Hepatocyte (in vitro differentiated cells): ENCODE results near the gene SCRN2. TPM values are rescaled to one million over a fixed set of nuclear protein-coding genes. Genes with fewer than 3 reads are reported as not detected.

Experiments used
- DNase-seq: peaks from one replicate; pipeline ENCODE4 v3.0.0-alpha.2; 2016; ENCODE audit warnings: low spot score
- H2AFZ ChIP-seq: fragments of 200-600 bp; sonication (generic); 2 replicates; pipeline ENCODE4 v1.6.0; 2016; ENCODE audit warnings: antibody characterized with exemption, mild to moderate bottlenecking
- H3K27ac ChIP-seq: fragments of 200-600 bp; sonication (generic); 2 replicates; pipeline ENCODE4 v1.5.1; 2016; ENCODE audit warnings: mild to moderate bottlenecking
- H3K27me3 ChIP-seq: fragments of 200-600 bp; sonication (generic); 2 replicates; pipeline ENCODE4 v1.6.1; 2016
- H3K36me3 ChIP-seq: fragments of 200-600 bp; sonication (generic); replicated peaks from 2 replicates; pipeline ENCODE4 v1.5.1; 2016; ENCODE audit warnings: low read depth; ENCODE audit not compliant: insufficient read depth
- H3K4me1 ChIP-seq: fragments of 200-600 bp; sonication (generic); 2 replicates; pipeline ENCODE4 v1.5.1; 2016; ENCODE audit warnings: mild to moderate bottlenecking, moderate library complexity; ENCODE audit not compliant: insufficient read depth
- H3K4me2 ChIP-seq: fragments of 200-600 bp; sonication (generic); 2 replicates; pipeline ENCODE4 v1.6.0; 2016
- H3K4me3 ChIP-seq: fragments of 200-600 bp; sonication (generic); 2 replicates; pipeline ENCODE4 v1.5.1; 2016; ENCODE audit warnings: mild to moderate bottlenecking
- H3K79me2 ChIP-seq: fragments of 200-600 bp; sonication (generic); 2 replicates; pipeline ENCODE4 v1.6.0; 2017; ENCODE audit warnings: mild to moderate bottlenecking
- H3K9me2 ChIP-seq: fragments of 200-600 bp; sonication (generic); replicated peaks from 2 replicates; pipeline ENCODE4 v1.6.0; 2017; ENCODE audit warnings: mild to moderate bottlenecking; ENCODE audit not compliant: insufficient read depth
- H3K9me3 ChIP-seq: fragments of 200-600 bp; sonication (generic); 2 replicates; pipeline ENCODE4 v1.5.1; 2016; ENCODE audit warnings: low read depth, mild to moderate bottlenecking
- H4K20me1 ChIP-seq: fragments of 200-600 bp; sonication (generic); 2 replicates; pipeline ENCODE4 v1.6.0; 2016; ENCODE audit warnings: mild to moderate bottlenecking; ENCODE audit not compliant: insufficient read depth, poor library complexity, severe bottlenecking
- EZH2 ChIP-seq: fragments of 200-600 bp; sonication (generic); IDR thresholded peaks from 2 replicates; pipeline ENCODE4 v1.6.1; 2016; ENCODE audit warnings: antibody characterized with exemption, mild to moderate bottlenecking, borderline replicate concordance
- EZH2phosphoT487 ChIP-seq: fragments of 200-600 bp; sonication (generic); IDR thresholded peaks from one replicate; pipeline ENCODE4 v1.6.1; 2018; ENCODE audit warnings: antibody characterized with exemption, mild to moderate bottlenecking, low read depth, moderate library complexity; ENCODE audit not compliant: unreplicated experiment, severe bottlenecking
- WGBS: methylation state at CpG from one replicate; pipeline ENCODE4 v1.1.6; 2016; ENCODE audit warnings: low lambda C conversion rate; ENCODE audit errors: missing lambda C conversion rate; 5-methylcytosine and 5-hydroxymethylcytosine counted together
- polyA plus RNA-seq: library from polyadenylated mRNA; unstranded; fragments of >200 nt; fragmentation: Nextera tagmentation; extraction: Ambion mirVana; gene quantifications from 2 replicates; pipeline ENCODE4 v1.2.1, GENCODE V29; 2016
- total RNA-seq: library from RNA; depleted of rRNA; stranded (reverse); fragments of >200 nt; gene quantifications from 2 replicates; pipeline ENCODE4 v1.2.3, GENCODE V29; 2014
- TF ChIP-seq, protein P1 (sequence below): fragments of 200-600 bp; sonication (generic); IDR thresholded peaks from 2 replicates; pipeline ENCODE4 v1.5.1; 2016; ENCODE audit warnings: antibody characterized with exemption, mild to moderate bottlenecking; ENCODE audit not compliant: poor library complexity

Gene SCRN2
- total and polyA plus RNA-seq, 2 experiments from 2014 or later, result 35.3 to 59.8 TPM

DNA sequence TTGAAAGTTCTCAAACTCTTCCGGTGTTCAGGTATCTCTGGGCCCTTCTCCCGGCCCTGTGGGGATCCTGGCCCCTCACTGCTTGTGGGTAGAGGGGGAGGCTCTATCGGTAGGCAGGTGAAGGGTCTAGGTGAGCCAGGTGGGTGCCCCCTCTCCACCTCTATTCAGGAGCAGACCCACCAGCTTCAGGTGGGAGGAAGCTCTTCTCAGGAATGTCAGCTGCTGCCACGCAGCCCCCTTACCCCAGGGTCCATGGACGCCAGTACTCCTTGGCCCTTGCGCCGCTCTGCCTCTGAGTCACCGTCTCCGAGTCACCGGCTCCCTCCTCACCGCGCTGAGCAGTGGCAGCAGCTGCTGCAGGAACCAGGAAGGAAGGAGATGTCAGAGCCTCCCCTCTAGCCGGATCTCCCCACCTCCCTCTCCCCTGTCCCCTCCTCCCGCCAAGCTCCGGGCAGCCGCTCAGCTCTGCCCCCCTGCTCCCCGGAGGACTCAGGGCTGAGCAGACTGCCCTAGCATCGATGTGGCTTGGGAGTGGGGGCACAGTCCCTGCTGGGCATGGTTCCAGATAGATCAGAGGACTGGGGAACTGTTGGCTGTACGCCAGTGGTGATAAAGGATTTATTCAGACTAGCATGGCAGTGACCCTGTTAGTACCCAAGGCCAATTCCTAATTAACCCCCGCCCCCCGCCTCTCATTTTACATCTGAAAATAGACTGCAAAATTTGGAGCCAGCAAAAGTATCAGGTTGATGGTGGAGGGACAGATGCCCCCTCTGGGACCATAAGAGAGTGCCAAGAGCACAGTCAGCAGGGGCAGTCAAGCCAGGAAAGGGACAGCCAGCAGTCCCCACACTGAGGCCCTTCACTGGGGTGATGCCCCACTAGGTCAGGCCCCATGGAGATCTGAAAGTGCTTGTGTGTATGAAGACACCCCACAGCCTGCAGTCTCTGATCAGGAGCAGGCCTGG lies 19.4 kb downstream of the SCRN2 start, which contains the start of gene OSBPL7:
OSBPL7 (minus strand) TSS at position 371 of the 968 bp plus-strand sequence. CDS start 1,516 bp downstream, outside the sequence.
- H2AFZ ChIP-seq, result peak within 1 kb of the TSS; percentile 73
- no peak for TF ChIP-seq EZH2
- TF ChIP-seq, protein P1, sequence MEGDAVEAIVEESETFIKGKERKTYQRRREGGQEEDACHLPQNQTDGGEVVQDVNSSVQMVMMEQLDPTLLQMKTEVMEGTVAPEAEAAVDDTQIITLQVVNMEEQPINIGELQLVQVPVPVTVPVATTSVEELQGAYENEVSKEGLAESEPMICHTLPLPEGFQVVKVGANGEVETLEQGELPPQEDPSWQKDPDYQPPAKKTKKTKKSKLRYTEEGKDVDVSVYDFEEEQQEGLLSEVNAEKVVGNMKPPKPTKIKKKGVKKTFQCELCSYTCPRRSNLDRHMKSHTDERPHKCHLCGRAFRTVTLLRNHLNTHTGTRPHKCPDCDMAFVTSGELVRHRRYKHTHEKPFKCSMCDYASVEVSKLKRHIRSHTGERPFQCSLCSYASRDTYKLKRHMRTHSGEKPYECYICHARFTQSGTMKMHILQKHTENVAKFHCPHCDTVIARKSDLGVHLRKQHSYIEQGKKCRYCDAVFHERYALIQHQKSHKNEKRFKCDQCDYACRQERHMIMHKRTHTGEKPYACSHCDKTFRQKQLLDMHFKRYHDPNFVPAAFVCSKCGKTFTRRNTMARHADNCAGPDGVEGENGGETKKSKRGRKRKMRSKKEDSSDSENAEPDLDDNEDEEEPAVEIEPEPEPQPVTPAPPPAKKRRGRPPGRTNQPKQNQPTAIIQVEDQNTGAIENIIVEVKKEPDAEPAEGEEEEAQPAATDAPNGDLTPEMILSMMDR, result peak; percentile 57
- H3K79me2 ChIP-seq, result peaks cover 5% of the 10 kb centered on the region
- H3K27ac ChIP-seq, result peak within 1 kb of the TSS; percentile 84
- H4K20me1 ChIP-seq, result no peaks in the 10 kb centered on the region
- no peaks in the 10 kb centered on the region for H3K9me3 ChIP-seq
- peaks cover 9% of the 10 kb centered on the region for H3K4me1 ChIP-seq
- no peaks in the 10 kb centered on the region for H3K9me2 ChIP-seq
- no peaks in the 10 kb centered on the region for H3K36me3 ChIP-seq
- peak; percentile 91 for DNase-seq
- no peaks in the 10 kb centered on the region for H3K27me3 ChIP-seq
- WGBS, result 9% methylated on average over 21 of the region's 21 CpGs
- H3K4me3 ChIP-seq, result peak within 1 kb of the TSS; percentile 82
- H3K4me2 ChIP-seq, result peak within 1 kb of the TSS; percentile 95

DNA sequence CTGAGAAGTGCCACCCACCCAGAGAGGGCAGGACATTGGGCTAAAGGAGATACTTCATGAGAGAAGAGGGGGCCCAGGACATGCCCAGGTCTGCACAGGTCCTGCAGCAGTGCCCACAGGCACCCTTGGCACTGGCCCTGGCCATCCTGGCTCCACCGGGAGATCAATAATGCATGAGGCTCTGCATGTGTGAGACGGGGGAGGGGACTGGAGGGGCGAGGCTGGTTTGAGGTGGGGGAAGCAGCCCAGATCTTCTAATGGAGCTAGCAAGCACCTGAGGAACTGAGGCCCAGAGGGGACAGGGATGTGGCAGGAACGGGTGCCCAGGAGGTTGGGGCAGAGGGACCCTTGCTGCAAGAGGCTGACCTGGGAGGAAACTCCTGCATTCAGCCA lies 20.0 kb downstream of the SCRN2 start:
- 24% methylated on average over 3 of the region's 4 CpGs for WGBS
- no peaks in the 10 kb centered on the region for H3K36me3 ChIP-seq
- no peak for DNase-seq

DNA sequence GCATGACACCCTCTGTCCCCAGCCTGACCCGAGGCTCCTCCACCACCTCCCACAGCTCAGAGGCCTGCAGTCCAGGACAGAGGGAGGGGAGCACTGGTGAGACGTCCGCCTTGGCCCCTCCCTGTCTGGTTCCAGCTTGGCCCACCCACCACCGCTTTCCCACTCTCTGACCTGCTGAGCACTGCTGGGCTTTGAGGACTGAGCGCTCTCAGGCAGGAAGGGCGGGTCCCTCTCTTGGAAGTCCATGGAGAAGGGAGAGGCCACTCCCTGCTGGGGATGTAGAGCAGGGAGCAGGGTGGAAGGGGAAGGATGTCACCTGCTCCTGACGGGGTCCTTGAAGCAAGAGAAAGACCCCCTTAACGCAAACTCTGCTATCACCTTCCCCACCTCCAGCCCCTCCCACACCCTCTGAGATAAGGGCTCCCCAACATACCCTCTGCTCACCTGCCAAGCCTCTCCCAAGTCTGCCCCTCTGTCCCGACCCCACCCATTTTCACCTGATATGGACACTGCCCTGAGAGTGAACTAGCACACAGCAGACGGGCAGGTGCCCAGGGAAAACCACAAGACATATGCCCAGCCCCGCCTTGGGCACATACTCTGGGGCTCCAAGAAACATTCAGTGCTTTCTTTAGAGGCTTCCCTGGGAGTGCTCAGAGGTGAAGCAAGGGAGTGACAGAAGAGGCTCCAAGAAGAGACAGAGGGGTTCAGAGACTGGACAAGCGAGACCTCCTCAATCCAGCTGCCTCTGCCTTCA lies 20.9 kb downstream of the SCRN2 start:
- no peaks in the 10 kb centered on the region for H3K9me2 ChIP-seq
- H3K27ac ChIP-seq, result no peak overlapping the region
- peaks cover 9% of the 10 kb centered on the region for H3K4me1 ChIP-seq
- WGBS, result 75% methylated on average over 12 of the region's 12 CpGs
- TF ChIP-seq EZH2phosphoT487, result no peak
- TF ChIP-seq EZH2, result no peak
- TF ChIP-seq, protein P1, result no peak
- H3K4me3 ChIP-seq, result no peak overlapping the region
- peak overlapping the region; percentile 95 for H3K4me2 ChIP-seq
- no peaks in the 10 kb centered on the region for H4K20me1 ChIP-seq
- no peak overlapping the region for H2AFZ ChIP-seq
- H3K36me3 ChIP-seq, result no peaks in the 10 kb centered on the region
- H3K9me3 ChIP-seq, result no peaks in the 10 kb centered on the region
- no peaks in the 10 kb centered on the region for H3K27me3 ChIP-seq
- H3K79me2 ChIP-seq, result peaks cover 5% of the 10 kb centered on the region
- DNase-seq, result no peak

More for the DNA sequence above, 20.0 kb downstream of the SCRN2 start:
- peaks cover 5% of the 10 kb centered on the region for H3K79me2 ChIP-seq
- H3K4me1 ChIP-seq, result peaks cover 9% of the 10 kb centered on the region
- no peaks in the 10 kb centered on the region for H3K9me2 ChIP-seq
- H4K20me1 ChIP-seq, result no peaks in the 10 kb centered on the region
- peak overlapping the region; percentile 73 for H2AFZ ChIP-seq
- no peaks in the 10 kb centered on the region for H3K27me3 ChIP-seq
- H3K9me3 ChIP-seq, result no peaks in the 10 kb centered on the region
- no peak for TF ChIP-seq EZH2
- no peak for TF ChIP-seq EZH2phosphoT487
- TF ChIP-seq, protein P1, result no peak
- peak overlapping the region; percentile 95 for H3K4me2 ChIP-seq
- H3K27ac ChIP-seq, result peak overlapping the region; percentile 84
- peak overlapping the region; percentile 82 for H3K4me3 ChIP-seq
